Nephron (organoid): ENCODE data around the gene PCP4L1.

Source experiments
- H3K27ac Mint-ChIP-seq, 3 experiments: 2 replicates each; pipeline ENCODE4 v1.8.0; 2020; ENCODE audit warnings: mixed read lengths in 3 of 3, mild to moderate bottlenecking in 2 of 3, moderate library complexity in 1 of 3
- H3K27me3 Mint-ChIP-seq: 2 replicates; pipeline ENCODE4 v1.8.0; 2021; ENCODE audit warnings: low read depth, mild to moderate bottlenecking, moderate library complexity, mixed read lengths
- H3K36me3 Mint-ChIP-seq: 2 replicates; pipeline ENCODE4 v1.8.0; 2020; ENCODE audit warnings: low read depth, mixed read lengths
- H3K4me1 Mint-ChIP-seq: 2 replicates; pipeline ENCODE4 v1.8.0; 2020; ENCODE audit warnings: mixed read lengths
- H3K4me3 Mint-ChIP-seq, 3 experiments: 2 replicates each; pipeline ENCODE4 v1.8.0; 2020; ENCODE audit warnings: mild to moderate bottlenecking in 3 of 3, mixed read lengths in 3 of 3, moderate library complexity in 2 of 3
- H3K9me3 Mint-ChIP-seq: 2 replicates; pipeline ENCODE4 v1.8.0; 2020; ENCODE audit warnings: mixed read lengths
- CTCF ChIP-seq, 3 experiments: fragments of 200-600 bp; sonication (generic); IDR thresholded peaks; one replicate each; pipeline ENCODE4 v1.5.0; 2021; ENCODE audit warnings: antibody characterized with exemption in 3 of 3; ENCODE audit not compliant: unreplicated experiment in 3 of 3

The PCP4L1 gene

GRCh38 chr1:161287482-161288054, 29.0 kb downstream of the PCP4L1 start:
- H3K4me3 Mint-ChIP-seq, result no peak overlapping the region
- no peak for TF ChIP-seq CTCF (IDR thresholded peaks at IDR 0.05; ENCODE audit: unreplicated experiment in 3 of 3)
- H3K36me3 Mint-ChIP-seq, result peaks cover 6% of the 10 kb centered on the region
- peaks cover 26% of the 10 kb centered on the region for H3K27me3 Mint-ChIP-seq
- no peaks in the 10 kb centered on the region for H3K9me3 Mint-ChIP-seq
- H3K27ac Mint-ChIP-seq, result no peak overlapping the region
- H3K4me1 Mint-ChIP-seq, result no peaks in the 10 kb centered on the region

- Mint-ChIP-seq H3K27ac (no peak overlapping the region), H3K9me3 (no peaks in the 10 kb centered on the region), H3K4me1 (no peaks in the 10 kb centered on the region), H3K4me3 (no peak overlapping the region), H3K27me3 (peaks cover 5% of the 10 kb centered on the region), H3K36me3 (no peaks in the 10 kb centered on the region)
- no peak for TF ChIP-seq CTCF (IDR thresholded peaks at IDR 0.05; ENCODE audit: unreplicated experiment in 3 of 3)
Measured at GRCh38 chr1:161290779-161291178, 32.2 kb downstream of the PCP4L1 start.

- Mint-ChIP-seq H3K9me3 (no peaks in the 10 kb centered on the region), H3K27me3 (no peaks in the 10 kb centered on the region), H3K27ac (no peak overlapping the region), H3K36me3 (no peaks in the 10 kb centered on the region), H3K4me3 (no peak overlapping the region), H3K4me1 (no peaks in the 10 kb centered on the region)
- no peak for TF ChIP-seq CTCF (IDR thresholded peaks at IDR 0.05; ENCODE audit: unreplicated experiment in 3 of 3)
Measured at GRCh38 chr1:161297415-161297814, 38.9 kb downstream of the PCP4L1 start.

- Mint-ChIP-seq H3K9me3 (no peaks in the 10 kb centered on the region), H3K4me1 (no peaks in the 10 kb centered on the region), H3K27ac (no peak overlapping the region), H3K36me3 (no peaks in the 10 kb centered on the region), H3K27me3 (no peaks in the 10 kb centered on the region), H3K4me3 (no peak overlapping the region)
- TF ChIP-seq CTCF (IDR thresholded peaks at IDR 0.05; ENCODE audit: unreplicated experiment in 3 of 3), result no peak
Measured at GRCh38 chr1:161298116-161298515, 39.6 kb downstream of the PCP4L1 start.

- H3K4me3 Mint-ChIP-seq, result no peak overlapping the region
- H3K36me3 Mint-ChIP-seq, result no peaks in the 10 kb centered on the region
- TF ChIP-seq CTCF (IDR thresholded peaks at IDR 0.05; ENCODE audit: unreplicated experiment in 3 of 3), result no peak
- H3K27ac Mint-ChIP-seq, result no peak overlapping the region
- H3K9me3 Mint-ChIP-seq, result no peaks in the 10 kb centered on the region
- no peaks in the 10 kb centered on the region for H3K27me3 Mint-ChIP-seq
- peaks cover 5% of the 10 kb centered on the region for H3K4me1 Mint-ChIP-seq
Measured at GRCh38 chr1:161299347-161299746, 40.8 kb downstream of the PCP4L1 start.

GRCh38 chr1:161300478-161300877, 41.9 kb downstream of the PCP4L1 start:
- no peaks in the 10 kb centered on the region for H3K9me3 Mint-ChIP-seq
- TF ChIP-seq CTCF (IDR thresholded peaks at IDR 0.05; ENCODE audit: unreplicated experiment in 3 of 3), result no peak
- H3K4me3 Mint-ChIP-seq, result no peak overlapping the region
- no peaks in the 10 kb centered on the region for H3K27me3 Mint-ChIP-seq
- H3K27ac Mint-ChIP-seq, result no peak overlapping the region
- peaks cover 12% of the 10 kb centered on the region for H3K4me1 Mint-ChIP-seq
- H3K36me3 Mint-ChIP-seq, result no peaks in the 10 kb centered on the region
